NCI-H345 (cell line): ENCODE results near the gene COMMD2.

ENCODE experiments used
- DNase-seq: peaks from one replicate; lab custom pipeline; 2025; lab: John Stamatoyannopoulos, UW

The COMMD2 gene

DNA sequence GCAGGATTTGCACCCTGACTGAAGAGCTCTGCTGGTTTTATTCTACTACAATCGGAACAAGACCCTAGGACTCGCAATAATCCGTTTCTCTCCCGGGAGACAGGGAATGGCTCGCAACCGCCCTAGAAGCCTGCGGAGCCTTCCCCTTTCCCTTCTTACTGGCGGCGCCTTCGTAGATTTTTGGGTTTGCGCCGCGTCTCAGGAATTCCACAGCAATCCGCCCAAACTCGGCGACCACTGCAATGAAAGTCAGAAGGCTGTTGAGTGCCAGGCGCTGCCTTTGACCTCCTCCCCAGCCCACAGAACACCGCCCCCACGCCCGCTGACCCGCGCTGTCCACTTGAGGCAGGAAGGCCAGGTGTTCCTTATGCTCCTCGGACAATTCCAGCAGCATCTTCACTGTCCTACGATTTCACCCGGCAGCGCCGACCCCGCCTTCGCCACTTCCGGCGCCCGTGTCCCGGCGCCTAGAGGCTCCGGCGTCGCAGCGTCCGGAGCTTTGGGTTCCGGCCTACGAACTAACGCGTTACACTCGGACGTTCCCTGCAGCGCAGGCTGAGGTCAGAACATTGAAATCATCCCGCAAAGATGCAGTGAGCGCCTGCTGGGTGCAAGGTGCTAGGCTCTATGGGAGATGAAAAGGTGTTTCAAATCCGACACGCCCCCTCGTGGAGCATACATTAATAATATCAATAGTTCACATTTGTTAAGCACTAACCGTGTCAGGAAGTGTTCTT is at the start of gene COMMD2:
COMMD2 (minus strand) TSS at position 439 of the 737 bp plus-strand sequence; CDS start at position 394, 45 bp downstream.
- DNase-seq = peak; percentile 87

DNA sequence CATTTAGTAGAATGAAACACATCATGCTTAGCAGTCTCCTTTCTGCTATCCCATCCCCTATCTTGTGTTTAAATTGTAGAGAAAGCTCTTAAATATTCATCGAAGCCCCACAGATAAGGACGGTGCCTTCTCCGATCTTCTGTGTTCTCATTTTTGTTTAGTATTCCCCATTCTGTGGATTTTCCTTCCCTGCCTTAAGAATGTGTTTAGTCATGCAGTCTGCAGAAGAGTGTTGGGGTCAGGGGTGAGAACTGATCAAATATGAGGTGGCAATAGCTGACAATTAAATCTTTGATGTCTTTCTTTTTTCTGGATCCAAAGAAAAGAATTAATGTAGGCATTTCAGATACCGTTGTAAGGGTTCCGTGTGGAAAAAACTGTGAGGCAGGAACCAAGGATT is 49.4 kb upstream of the COMMD2 start:
- DNase-seq = no peak

DNA sequence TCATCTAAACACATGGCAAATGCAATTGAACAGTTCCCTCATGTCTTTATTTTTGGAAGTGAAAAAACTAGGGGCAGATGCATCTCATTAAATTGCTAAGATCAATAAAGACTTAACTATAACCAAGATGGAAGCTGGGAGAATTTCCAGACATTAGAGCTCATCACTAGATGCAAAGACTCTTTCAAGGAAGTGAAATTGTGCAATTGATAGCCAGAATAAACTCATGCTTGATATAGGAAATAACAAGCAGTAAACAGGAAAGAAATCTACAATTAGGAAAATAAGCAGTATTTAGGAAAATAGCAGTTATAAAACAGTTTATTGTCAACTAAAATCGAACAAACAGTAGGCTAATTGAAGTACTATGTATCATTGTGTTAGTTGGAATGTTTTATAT is 48.9 kb upstream of the COMMD2 start:
- DNase-seq = no peak

DNA sequence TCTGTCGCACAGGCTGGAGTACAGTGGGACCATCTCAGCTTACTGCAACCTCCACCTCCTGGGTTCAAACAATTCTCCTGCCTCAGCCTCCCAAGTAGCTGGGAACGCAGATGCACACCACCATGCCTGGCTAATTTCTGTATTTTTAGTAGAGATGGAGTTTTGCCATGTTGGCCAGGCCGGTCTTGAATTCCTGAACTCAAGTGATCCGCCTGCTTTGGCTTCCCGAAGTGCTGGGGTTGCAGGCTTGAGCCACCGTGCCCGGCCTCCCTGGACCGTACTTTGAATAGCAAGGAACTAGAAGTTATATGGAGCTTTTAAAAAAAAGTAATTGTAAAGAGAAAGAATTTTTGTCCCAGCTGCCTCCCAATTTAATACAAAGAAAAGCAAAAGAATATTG is 48.4 kb upstream of the COMMD2 start:
- DNase-seq = no peak

DNA sequence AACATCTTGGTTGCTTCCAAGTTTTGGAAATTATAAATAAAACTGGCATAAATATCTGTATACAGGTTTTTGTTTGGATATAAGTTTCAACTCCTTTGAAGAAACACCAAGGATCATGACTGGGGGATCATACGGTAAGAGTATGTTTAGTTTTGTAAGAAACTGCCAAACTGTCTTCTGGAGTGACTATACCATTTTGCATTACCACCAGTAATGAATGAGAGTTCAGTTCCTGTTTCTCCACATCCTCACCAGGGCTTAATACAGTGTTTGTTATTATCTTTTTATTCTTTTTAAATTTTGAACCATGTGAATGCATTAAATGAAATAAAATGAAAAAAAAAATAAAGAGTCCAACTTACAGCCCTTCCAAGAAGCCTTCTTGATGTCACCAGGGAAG is 43.7 kb upstream of the COMMD2 start:
- DNase-seq = no peak

DNA sequence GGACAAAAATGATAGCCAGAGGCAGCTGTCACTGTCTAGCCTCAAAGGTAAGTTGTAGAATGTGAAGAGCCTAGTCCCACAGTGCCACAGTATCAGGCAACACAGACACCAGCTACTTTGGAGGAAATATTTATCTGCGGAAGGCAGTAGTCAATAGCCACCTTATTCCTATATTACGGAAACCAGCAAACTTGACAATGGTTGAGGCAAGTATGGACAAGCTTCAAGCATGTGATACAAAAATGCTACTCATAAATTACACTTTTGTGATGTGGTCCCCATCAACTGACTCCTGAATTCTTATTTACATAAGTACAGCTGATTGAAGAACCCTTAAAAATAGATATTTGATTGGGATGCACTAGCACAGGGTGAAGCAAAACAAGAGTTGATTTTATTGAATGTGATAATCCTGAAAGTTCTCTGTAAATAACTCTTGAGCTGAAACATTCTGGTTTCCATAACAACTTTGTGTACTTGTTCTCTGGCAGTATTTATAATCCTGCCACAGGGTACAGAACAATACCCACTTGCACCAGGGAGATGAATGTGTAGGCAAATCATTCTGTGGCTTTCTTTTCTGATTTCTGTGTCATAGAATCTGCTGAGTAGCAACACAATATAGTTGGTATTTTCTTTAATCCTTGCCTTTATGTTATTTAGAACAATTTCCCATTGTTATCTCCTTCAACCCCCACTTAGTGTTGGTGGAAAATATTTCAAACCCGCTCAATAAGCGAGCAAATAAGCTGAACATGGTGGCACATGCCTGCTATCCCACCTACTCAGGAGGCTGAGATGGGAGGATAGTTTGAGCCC is 40.4 kb upstream of the COMMD2 start, which contains the start of gene ANKUB1:
ANKUB1 (minus strand) TSS at position 103 of the 819 bp plus-strand sequence. CDS start 188 bp downstream, outside the sequence.
- peak; percentile 89 for DNase-seq

DNA sequence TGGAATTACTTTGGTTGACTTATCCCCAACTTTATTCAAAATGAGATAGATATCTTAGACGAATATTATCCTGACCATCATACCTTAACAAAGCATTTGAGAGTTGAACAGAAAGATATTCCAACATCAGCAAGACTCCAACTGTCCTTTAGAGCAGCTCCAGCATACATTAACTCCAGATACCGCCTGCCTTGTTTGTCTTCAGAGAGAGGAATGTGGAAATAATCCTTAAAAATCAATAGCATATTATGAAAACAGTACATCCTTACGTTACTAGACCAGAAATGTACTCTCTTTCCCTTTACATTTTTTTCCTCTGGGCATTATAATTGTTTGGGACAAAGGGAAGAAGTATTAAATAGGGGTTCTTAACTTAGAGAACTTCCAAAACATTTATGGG is 38.4 kb upstream of the COMMD2 start:
- no peak for DNase-seq

DNA sequence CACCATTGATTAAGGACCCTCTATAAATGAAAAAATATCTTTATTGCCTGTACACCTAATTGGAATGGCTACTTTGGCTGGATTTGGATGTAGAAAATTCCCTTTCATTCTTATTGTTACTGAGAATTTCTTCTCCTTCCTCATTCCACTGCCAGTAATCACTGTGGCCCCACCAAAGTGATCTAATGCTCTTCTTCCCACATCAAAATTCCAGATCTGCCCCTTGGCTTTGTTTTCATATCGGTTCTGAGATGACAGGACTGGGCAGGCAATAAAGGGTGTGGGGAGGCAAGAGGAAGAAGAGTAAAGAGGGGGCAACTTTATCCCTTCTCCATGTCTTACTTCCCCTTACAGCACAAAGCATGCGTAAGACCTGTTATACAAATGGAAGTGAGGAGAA is 38.0 kb upstream of the COMMD2 start:
- DNase-seq = no peak

DNA sequence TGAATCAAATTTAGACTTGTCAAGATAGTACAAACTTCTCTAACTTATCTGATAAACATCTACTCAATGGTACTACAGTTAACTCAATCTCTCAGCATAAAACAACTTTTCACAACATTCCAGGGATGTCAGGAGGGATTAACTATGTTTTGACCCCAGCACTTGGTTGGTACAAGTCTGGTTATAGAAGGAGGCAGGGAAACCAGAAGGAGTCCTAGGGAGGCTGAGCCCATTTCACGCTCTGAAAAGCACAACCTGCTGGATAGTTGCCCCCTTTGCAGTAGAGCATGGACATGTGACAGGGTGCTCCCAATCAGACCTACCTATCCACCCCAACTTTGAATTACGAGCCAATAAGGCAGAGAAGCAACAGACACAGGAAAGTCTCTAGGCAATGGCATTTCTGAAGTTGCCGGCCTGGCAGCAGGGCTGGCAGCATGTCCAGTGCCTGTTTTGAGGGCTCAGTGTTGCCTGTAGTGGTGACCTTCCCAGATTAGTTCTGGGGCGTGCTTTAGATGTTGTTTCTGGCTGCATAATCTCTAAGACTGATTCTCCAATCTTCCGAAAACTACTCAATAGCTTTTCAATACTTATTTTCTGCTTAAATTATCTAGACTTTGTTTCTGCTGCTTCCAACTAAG is 31.9 kb upstream of the COMMD2 start:
- no peak for DNase-seq

DNA sequence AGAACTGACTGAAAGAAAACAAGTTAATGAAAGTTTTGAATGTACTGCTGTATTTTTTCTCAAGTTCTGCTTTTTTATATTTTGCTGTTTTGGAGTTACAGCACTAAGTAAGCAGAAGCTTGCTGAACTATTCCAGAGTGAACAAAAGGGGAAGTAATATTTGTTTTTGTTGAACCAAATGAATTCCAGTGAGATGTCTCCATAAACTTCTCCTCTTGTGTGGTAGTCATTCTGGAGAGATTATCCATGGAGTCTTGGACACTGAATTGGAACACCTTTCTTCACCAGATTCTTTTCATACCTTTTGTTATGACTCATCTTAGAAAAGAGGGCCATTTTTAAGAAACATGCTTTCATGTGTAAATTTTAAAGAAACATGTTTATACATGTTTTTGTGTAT is 31.3 kb upstream of the COMMD2 start:
- DNase-seq = no peak

DNA sequence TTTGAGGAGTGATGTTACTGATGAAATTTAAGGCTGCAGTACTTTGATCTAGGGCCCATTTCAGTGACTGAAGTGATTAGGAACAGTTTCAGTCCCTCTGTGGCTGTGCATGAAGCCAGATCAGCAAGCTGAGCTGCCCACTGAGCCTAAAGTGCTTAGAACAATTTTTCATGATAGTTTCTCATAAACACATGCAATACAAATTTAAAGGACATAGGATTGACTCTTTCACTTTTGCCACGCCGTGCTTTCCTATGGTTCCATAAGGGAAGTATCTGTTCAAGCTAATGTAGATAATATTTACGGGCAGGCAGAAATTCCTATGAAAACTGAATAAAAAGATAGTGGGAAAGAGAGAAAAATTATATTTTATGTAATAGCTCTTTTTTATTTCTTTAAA is 29.5 kb upstream of the COMMD2 start:
- no peak for DNase-seq

DNA sequence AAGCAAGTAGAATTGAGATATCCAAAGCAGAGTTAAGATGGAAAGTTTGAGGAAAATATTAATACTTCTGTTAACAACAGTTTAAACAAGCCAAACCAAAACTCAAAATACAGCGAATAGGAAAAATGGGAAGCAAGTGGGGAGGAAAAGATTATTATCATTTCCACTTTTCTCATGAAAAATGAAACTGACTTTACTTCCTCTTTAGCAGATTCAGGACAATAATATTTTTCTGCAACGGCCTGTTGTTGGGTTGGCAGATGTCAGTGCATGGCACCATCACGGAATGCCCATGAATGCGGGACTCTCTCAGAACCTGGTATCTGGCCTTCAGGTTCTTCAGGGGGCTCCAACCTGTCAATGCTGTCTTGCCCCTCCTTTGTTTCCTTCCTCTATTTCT is 28.9 kb upstream of the COMMD2 start:
- no peak for DNase-seq

DNA sequence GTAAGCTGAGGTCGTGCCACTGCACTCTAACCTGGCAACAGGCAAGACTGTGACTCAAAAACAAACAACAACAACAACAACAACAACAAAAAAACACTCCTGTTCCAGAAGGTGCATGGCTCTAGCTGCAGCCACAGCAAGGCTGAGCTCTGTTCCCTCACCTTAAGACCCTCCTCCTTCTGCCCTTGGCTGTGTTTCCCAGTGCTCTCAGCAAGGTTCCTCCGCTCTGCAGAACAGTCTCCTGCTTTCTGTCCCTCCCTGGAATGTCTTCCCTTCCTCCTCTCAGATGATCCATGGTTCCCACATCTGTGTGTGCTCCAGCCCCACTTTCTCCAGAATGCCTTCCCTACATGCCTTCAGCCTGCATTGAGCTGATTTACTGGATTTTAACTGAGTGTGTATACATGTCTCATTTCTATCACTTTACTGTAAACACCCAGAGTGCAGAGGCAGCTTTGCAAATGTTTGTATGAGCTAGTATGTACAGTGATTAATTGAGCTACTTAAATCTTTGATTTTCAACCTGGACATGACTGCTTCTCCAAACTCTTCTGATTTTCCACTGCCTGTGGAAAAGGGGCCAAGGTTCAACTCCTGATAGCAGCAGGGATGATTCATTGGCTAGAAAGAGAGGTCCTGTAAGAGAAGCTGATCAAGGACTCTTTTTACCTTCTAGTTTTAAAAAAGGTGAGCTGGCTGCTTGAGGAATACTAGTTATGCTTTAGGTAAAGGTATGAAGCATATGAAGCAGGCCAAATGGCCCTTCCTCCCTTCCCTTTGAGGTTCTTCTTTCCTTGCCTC is 25.3 kb upstream of the COMMD2 start:
- DNase-seq = no peak

DNA sequence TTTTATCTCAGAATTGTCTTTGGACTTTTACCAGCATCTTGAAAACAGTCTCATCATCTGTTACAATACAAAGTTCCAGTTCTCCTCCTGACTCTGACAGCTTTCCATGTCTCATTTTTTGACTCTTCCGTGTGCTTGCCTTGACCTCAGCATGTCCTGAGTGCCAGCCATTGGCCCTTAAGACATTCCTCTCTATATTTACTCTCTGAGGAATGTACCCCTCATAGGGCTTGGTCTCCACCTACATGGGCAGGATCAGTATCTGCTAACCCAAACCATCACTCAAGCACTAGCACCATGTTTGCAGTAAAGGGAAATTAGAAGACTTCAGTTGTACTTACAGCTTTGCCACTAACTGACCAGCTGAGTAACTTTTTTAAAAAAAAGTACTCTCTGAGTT is 23.9 kb upstream of the COMMD2 start:
- DNase-seq = no peak

DNA sequence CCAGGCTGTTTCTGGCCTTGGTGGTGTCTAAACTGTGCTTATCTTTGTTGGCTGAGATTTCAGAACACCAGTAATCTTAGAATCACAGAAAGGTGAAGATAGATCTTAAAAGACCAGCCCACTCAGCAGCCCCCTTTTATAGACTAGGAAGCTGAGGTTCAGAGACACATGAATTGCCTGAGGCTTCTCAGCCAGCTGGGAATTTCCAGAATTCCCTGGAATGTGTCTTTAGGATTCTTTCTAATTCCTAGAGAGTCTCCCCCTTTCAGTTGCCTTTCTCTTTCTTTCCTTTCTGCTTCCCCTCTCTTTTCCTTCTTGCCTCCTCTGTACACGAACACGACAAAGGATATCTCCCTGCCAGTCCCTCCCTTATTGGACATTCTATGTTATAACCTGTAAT is 20.6 kb upstream of the COMMD2 start:
- no peak for DNase-seq

DNA sequence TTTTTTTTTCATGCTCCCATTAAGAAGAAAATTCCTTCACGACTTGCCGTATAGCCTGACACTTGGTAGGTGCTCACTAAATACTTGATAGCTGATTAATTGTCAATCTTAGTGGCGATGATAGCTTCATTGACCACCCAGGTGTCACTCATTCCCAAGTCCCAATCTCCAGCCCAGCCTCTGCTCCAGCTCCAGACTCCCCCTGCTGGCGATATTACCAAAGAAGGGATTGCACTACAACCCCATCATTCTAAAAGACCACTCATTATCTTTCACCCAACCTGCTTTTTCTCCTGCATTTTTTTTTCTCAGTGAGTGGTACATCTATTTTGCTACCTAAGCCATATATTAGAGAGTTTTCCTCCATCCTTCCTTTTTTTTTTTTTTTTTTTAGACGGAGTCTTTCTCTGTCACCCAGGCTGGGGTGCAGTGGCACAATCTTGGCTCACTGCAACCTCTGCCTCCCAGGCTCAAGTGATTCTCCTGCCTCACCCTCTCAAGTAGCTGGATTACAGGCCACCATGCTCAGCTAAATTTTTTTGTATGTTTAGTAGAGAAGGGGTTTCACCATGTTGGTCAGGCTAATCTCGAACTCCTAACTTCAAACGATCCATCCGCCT is 19.5 kb upstream of the COMMD2 start:
- peak; percentile 22 for DNase-seq

DNA sequence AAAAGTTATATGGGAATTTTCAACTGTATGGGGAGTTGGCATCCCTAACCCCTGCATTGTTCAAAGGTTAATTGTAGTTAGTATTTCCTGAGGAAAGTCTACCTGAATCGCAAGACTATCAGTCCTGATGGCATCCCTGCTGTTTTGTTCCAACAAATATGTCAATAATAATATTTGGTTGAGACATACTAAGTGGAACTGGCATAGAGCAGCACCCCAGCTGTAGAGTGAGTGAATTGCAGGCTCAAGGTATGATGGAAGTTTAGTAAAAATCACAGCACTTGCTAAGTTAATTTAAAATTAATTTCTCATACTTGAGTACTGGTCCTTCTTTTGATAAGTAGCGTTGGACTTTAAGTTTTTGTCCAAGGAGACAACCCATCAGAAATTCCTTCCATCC is 18.0 kb upstream of the COMMD2 start:
- no peak for DNase-seq

DNA sequence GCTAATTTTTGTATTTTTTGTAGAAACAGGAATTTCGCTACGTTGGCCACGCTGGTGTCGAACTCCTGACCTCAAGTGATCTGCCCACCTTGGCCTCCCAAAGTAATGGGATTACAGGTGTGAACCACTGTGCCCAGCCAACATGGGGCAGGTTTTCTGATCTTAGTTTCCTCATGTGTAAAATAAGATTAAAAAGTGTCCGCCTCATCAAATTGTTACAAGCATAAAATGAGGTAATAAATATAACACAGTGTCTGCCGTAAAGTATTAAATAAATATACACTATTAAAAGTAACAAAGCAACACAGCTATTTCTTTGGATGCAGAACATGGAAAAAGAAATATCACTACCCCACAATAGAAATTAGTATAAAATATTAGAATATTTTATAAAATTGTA is 16.4 kb upstream of the COMMD2 start:
- DNase-seq = no peak

DNA sequence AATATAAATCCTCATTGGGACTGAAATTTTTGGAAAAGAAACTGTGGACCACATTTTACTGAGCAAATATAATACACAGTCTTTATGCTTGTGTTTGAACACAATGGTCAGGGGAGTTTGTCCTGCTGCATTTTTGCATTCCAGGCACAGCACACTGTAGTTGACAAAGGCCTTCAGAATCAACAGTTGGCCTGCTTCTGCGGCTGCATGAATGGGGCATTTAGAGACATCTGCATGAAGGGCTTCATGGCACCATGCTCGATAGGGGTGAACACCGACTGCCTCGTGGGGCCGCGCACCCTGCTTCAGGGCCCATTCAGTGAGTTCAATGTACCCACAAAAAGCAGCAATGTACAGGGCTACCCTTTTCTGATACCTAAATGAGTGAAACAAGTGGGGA is 15.4 kb upstream of the COMMD2 start:
- no peak for DNase-seq

DNA sequence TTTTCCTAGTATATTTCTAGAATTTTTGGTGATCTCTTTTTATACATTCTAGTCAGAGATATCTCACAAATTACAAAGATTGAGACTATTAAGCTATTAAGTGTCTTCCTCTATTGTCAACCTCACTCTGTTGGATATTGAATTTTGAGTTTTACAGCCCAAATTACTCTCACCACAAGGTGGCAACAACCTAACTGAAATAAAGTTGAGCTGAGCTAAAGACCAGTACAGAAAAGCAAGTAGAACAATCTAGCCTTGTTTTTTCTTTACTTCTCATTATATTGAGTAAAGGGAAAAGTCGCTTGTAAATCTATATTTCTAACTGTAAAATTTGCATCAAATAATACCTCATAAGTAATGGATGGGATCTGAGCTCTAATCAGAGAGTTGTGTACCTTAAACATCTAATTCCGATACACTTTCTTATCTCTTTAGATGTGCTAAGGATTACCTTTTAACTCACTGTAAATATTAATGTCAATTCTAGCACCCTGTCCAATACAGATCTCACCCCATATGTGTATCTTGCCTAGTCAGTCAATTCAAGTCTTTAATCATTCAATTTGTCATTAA is 13.6 kb upstream of the COMMD2 start:
- no peak for DNase-seq

DNA sequence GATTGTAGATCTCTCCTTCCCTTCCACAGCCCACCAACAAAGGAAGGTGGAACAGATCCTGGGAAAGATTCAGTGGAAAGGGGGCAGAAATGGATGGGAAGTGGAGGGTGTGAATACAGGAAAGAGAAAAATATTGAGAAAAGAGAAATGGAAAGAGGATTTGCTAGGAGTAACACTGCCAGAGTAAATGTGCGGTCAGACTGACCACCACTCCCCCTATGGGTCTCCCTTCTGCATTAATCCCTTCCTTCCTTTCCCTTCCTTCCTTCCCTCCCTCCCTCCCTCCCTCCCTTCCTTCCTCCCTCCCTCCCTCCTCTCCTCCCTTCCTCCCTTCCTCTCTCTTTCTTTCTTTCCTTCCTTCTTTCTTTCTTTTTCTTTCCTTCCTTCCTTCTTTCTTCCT is 12.0 kb upstream of the COMMD2 start:
- no peak for DNase-seq
